ENCODE data around the gene SKA2.

DNA sequence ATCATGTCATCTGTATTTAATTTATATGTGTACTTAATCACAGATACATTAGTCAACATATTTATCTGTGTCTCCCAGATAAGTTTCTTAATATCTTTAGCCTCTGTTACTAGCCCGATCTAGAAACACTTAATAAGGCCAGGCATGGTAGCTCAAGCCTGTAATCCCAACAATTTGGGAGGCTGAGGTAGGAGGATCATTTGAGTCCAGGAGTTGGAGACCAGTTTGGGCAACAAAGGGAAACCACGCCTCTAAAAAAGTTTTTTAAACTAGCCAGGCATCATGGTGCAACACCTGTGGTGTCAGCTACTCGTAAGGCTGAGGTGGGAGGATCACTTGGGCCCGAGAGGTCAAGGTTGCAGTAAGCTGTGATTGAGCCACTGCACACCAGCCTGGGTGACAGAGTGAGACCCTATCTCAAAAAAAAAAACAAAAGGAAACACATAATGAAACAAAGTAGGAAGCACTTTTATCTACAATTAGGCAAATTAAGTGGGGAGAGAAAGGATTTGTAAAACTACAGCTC, 9.4 kb downstream of the SKA2 start:
- TF ChIP-seq, protein P1, sequence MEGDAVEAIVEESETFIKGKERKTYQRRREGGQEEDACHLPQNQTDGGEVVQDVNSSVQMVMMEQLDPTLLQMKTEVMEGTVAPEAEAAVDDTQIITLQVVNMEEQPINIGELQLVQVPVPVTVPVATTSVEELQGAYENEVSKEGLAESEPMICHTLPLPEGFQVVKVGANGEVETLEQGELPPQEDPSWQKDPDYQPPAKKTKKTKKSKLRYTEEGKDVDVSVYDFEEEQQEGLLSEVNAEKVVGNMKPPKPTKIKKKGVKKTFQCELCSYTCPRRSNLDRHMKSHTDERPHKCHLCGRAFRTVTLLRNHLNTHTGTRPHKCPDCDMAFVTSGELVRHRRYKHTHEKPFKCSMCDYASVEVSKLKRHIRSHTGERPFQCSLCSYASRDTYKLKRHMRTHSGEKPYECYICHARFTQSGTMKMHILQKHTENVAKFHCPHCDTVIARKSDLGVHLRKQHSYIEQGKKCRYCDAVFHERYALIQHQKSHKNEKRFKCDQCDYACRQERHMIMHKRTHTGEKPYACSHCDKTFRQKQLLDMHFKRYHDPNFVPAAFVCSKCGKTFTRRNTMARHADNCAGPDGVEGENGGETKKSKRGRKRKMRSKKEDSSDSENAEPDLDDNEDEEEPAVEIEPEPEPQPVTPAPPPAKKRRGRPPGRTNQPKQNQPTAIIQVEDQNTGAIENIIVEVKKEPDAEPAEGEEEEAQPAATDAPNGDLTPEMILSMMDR (IDR thresholded peaks at IDR 0.05; ENCODE audit: insufficient read depth, low read length) = no peak
- TF ChIP-seq POLR2AphosphoS5 (IDR thresholded peaks at IDR 0.05; ENCODE audit: low read depth) (no peak), SPI1 (IDR thresholded peaks at IDR 0.05; ENCODE audit: borderline replicate concordance, low read depth) (no peak)
- TF ChIP-seq, protein P2, sequence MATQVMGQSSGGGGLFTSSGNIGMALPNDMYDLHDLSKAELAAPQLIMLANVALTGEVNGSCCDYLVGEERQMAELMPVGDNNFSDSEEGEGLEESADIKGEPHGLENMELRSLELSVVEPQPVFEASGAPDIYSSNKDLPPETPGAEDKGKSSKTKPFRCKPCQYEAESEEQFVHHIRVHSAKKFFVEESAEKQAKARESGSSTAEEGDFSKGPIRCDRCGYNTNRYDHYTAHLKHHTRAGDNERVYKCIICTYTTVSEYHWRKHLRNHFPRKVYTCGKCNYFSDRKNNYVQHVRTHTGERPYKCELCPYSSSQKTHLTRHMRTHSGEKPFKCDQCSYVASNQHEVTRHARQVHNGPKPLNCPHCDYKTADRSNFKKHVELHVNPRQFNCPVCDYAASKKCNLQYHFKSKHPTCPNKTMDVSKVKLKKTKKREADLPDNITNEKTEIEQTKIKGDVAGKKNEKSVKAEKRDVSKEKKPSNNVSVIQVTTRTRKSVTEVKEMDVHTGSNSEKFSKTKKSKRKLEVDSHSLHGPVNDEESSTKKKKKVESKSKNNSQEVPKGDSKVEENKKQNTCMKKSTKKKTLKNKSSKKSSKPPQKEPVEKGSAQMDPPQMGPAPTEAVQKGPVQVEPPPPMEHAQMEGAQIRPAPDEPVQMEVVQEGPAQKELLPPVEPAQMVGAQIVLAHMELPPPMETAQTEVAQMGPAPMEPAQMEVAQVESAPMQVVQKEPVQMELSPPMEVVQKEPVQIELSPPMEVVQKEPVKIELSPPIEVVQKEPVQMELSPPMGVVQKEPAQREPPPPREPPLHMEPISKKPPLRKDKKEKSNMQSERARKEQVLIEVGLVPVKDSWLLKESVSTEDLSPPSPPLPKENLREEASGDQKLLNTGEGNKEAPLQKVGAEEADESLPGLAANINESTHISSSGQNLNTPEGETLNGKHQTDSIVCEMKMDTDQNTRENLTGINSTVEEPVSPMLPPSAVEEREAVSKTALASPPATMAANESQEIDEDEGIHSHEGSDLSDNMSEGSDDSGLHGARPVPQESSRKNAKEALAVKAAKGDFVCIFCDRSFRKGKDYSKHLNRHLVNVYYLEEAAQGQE (IDR thresholded peaks at IDR 0.05; ENCODE audit: insufficient replicate concordance, low read depth) = no peak
